NCI-H748 (cell line): Measurements from ENCODE around the gene ATP8B1.
A peak's percentile ranks its signal among the peaks of the same experiment; 100 is the strongest.

Source experiments
- DNase-seq: peaks from one replicate; lab custom pipeline; 2025; ENCODE audit not compliant: unreplicated experiment; lab: John Stamatoyannopoulos, UW

Gene ATP8B1

GRCh38 chr18:57819671-57820460, 16.8 kb upstream of the ATP8B1 start:
- DNase-seq = peak; percentile 71

GRCh38 chr18:57819119-57819518, 16.0 kb upstream of the ATP8B1 start:
- no peak for DNase-seq

- DNase-seq = no peak
Observed at GRCh38 chr18:57816208-57816954, 13.3 kb upstream of the ATP8B1 start.

- no peak for DNase-seq
Observed at GRCh38 chr18:57814555-57814954, 11.4 kb upstream of the ATP8B1 start.

- DNase-seq = no peak
Observed at GRCh38 chr18:57813245-57813644, 10.1 kb upstream of the ATP8B1 start.

- no peak for DNase-seq
Observed at GRCh38 chr18:57812126-57812477, 9.0 kb upstream of the ATP8B1 start.

GRCh38 chr18:57811477-57812125, 8.5 kb upstream of the ATP8B1 start:
- DNase-seq = no peak

- no peak for DNase-seq
Observed at GRCh38 chr18:57809190-57809589, 6.1 kb upstream of the ATP8B1 start.

- no peak for DNase-seq
Observed at GRCh38 chr18:57807336-57808117, 4.4 kb upstream of the ATP8B1 start.

- no peak for DNase-seq
Observed at GRCh38 chr18:57806978-57807285, 3.8 kb upstream of the ATP8B1 start.

- DNase-seq = no peak
Observed at GRCh38 chr18:57806201-57806977, 3.3 kb upstream of the ATP8B1 start.

- DNase-seq = no peak
Observed at GRCh38 chr18:57805117-57805516, 2.0 kb upstream of the ATP8B1 start.

GRCh38 chr18:57804557-57804956, 1.4 kb upstream of the ATP8B1 start:
- DNase-seq = no peak

- DNase-seq = peak; percentile 66
Observed at GRCh38 chr18:57802213-57803102, 657 bp downstream of the ATP8B1 start.

- peak; percentile 69 for DNase-seq
Observed at GRCh38 chr18:57801761-57802212, 1.3 kb downstream of the ATP8B1 start.

GRCh38 chr18:57801325-57801724, 1.8 kb downstream of the ATP8B1 start:
- DNase-seq = peak; percentile 48

- DNase-seq = peak; percentile 37
Observed at GRCh38 chr18:57798713-57799373, 4.3 kb downstream of the ATP8B1 start.

GRCh38 chr18:57797209-57797651, 5.9 kb downstream of the ATP8B1 start:
- DNase-seq = peak; percentile 99
